GM23338 (cell line): ENCODE data around the gene P3H4. TPM values are rescaled to one million over a fixed set of nuclear protein-coding genes. Genes with fewer than 3 reads are reported as not detected.

Experiments used
- CREB1 ChIP-seq: fragments of 250-450 bp; sonication (Bioruptor Pico); IDR thresholded peaks from 2 replicates; pipeline ENCODE4 v1.5.0; 2020; ENCODE audit warnings: low read depth, mild to moderate bottlenecking, moderate library complexity
- EZH2 ChIP-seq: fragments of 200-600 bp; sonication (generic); IDR thresholded peaks from one replicate; pipeline ENCODE4 v1.8.0; 2017; ENCODE audit warnings: antibody characterized with exemption, mild to moderate bottlenecking, low read depth; ENCODE audit not compliant: unreplicated experiment
- EZH2phosphoT487 ChIP-seq: fragments of 200-600 bp; sonication (generic); IDR thresholded peaks from one replicate; pipeline ENCODE4 v1.8.1; 2018; ENCODE audit warnings: antibody characterized with exemption; ENCODE audit not compliant: unreplicated experiment
- JUNB ChIP-seq: IDR thresholded peaks from one replicate; pipeline ENCODE4 v1.6.1; 2016; ENCODE audit warnings: antibody characterized with exemption; ENCODE audit not compliant: unreplicated experiment
- NANOG ChIP-seq: IDR thresholded peaks from 2 replicates; pipeline ENCODE4 v1.6.1; 2016; ENCODE audit warnings: antibody characterized with exemption, borderline replicate concordance
- POLR2AphosphoS5 ChIP-seq: IDR thresholded peaks from 2 replicates; pipeline ENCODE4 v1.6.1; 2016; ENCODE audit warnings: antibody characterized with exemption, low read depth
- STAT1 ChIP-seq: IDR thresholded peaks from one replicate; pipeline ENCODE4 v1.6.1; 2016; ENCODE audit warnings: antibody characterized with exemption; ENCODE audit not compliant: unreplicated experiment
- ZNF114 ChIP-seq: fragments of 250-450 bp; sonication (Bioruptor Pico); IDR thresholded peaks from 2 replicates; pipeline ENCODE4 v1.5.0; 2020; ENCODE audit warnings: mild to moderate bottlenecking, moderate library complexity
- ZNF331 ChIP-seq: fragments of 250-450 bp; sonication (Bioruptor Pico); IDR thresholded peaks from 2 replicates; pipeline ENCODE4 v1.5.0; 2020; ENCODE audit warnings: low read depth, mild to moderate bottlenecking, moderate library complexity
- polyA plus RNA-seq: library from polyadenylated mRNA; unstranded; fragments of >200 nt; fragmentation: Nextera tagmentation; extraction: Ambion mirVana; gene quantifications from 2 replicates; pipeline ENCODE4 v1.2.1, GENCODE V29; 2016
- total RNA-seq: library from RNA; depleted of rRNA; stranded (reverse); fragments of >200 nt; shearing (Covaris generic); gene quantifications from 2 replicates; pipeline ENCODE4 v1.2.3, GENCODE V29; 2014
- TF ChIP-seq, protein P1 (sequence below): fragments of 250-450 bp; sonication (Bioruptor Pico); IDR thresholded peaks from 2 replicates; pipeline ENCODE4 v1.5.0; 2020; ENCODE audit warnings: mild to moderate bottlenecking, moderate library complexity
- TF ChIP-seq, protein P2 (sequence below), 2 experiments: fragments of 200-600 bp in 1 of 2; sonication (generic) in 1 of 2; conservative IDR thresholded peaks; 2 replicates each; pipeline versions ENCODE4 v1.5.1 to v1.6.1; 2016 to 2017; ENCODE audit warnings: antibody characterized with exemption in 2 of 2, low read depth in 2 of 2, mild to moderate bottlenecking in 2 of 2, moderate library complexity in 1 of 2

Gene P3H4
- total and polyA plus RNA-seq, 2 experiments from 2014 or later: 16.0 to 33.3 TPM

DNA sequence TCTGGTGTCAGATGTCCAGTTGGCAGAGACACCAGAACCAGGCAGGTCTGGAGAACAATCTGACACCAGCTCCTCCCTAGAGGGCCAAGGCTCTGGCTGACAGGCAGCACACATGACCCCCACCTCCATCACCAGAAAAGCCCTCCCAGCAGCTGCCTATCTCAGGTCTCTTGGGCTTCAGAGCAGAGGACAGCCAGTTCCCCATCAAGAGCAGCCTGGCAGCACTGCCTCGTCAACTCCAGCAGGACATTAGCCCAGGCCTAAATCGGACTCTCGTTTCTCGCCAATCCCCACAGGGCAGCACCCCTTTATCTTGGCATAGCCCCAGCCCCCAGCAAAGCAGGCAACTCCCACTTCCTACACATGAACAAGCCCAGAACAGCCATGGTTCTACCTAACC, 29.6 kb downstream of the P3H4 start (continued):
- TF ChIP-seq, protein P1, sequence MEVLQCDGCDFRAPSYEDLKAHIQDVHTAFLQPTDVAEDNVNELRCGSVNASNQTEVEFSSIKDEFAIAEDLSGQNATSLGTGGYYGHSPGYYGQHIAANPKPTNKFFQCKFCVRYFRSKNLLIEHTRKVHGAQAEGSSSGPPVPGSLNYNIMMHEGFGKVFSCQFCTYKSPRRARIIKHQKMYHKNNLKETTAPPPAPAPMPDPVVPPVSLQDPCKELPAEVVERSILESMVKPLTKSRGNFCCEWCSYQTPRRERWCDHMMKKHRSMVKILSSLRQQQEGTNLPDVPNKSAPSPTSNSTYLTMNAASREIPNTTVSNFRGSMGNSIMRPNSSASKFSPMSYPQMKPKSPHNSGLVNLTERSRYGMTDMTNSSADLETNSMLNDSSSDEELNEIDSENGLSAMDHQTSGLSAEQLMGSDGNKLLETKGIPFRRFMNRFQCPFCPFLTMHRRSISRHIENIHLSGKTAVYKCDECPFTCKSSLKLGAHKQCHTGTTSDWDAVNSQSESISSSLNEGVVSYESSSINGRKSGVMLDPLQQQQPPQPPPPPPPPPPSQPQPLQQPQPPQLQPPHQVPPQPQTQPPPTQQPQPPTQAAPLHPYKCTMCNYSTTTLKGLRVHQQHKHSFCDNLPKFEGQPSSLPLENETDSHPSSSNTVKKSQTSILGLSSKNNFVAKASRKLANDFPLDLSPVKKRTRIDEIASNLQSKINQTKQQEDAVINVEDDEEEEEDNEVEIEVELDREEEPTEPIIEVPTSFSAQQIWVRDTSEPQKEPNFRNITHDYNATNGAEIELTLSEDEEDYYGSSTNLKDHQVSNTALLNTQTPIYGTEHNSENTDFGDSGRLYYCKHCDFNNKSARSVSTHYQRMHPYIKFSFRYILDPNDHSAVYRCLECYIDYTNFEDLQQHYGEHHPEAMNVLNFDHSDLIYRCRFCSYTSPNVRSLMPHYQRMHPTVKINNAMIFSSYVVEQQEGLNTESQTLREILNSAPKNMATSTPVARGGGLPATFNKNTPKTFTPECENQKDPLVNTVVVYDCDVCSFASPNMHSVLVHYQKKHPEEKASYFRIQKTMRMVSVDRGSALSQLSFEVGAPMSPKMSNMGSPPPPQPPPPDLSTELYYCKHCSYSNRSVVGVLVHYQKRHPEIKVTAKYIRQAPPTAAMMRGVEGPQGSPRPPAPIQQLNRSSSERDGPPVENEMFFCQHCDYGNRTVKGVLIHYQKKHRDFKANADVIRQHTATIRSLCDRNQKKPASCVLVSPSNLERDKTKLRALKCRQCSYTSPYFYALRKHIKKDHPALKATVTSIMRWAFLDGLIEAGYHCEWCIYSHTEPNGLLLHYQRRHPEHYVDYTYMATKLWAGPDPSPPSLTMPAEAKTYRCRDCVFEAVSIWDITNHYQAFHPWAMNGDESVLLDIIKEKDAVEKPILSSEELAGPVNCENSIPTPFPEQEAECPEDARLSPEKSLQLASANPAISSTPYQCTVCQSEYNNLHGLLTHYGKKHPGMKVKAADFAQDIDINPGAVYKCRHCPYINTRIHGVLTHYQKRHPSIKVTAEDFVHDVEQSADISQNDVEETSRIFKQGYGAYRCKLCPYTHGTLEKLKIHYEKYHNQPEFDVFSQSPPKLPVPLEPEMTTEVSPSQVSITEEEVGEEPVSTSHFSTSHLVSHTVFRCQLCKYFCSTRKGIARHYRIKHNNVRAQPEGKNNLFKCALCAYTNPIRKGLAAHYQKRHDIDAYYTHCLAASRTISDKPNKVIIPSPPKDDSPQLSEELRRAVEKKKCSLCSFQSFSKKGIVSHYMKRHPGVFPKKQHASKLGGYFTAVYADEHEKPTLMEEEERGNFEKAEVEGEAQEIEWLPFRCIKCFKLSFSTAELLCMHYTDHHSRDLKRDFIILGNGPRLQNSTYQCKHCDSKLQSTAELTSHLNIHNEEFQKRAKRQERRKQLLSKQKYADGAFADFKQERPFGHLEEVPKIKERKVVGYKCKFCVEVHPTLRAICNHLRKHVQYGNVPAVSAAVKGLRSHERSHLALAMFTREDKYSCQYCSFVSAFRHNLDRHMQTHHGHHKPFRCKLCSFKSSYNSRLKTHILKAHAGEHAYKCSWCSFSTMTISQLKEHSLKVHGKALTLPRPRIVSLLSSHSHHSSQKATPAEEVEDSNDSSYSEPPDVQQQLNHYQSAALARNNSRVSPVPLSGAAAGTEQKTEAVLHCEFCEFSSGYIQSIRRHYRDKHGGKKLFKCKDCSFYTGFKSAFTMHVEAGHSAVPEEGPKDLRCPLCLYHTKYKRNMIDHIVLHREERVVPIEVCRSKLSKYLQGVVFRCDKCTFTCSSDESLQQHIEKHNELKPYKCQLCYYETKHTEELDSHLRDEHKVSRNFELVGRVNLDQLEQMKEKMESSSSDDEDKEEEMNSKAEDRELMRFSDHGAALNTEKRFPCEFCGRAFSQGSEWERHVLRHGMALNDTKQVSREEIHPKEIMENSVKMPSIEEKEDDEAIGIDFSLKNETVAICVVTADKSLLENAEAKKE (CRISPR knock-in tag): no peak
- TF ChIP-seq CREB1 (CRISPR knock-in tag) (no peak), JUNB (no peak), ZNF331 (CRISPR knock-in tag) (no peak), STAT1 (no peak), EZH2 (no peak), EZH2phosphoT487 (no peak), POLR2AphosphoS5 (no peak), NANOG (no peak), ZNF114 (CRISPR knock-in tag) (no peak)
- TF ChIP-seq, protein P2, sequence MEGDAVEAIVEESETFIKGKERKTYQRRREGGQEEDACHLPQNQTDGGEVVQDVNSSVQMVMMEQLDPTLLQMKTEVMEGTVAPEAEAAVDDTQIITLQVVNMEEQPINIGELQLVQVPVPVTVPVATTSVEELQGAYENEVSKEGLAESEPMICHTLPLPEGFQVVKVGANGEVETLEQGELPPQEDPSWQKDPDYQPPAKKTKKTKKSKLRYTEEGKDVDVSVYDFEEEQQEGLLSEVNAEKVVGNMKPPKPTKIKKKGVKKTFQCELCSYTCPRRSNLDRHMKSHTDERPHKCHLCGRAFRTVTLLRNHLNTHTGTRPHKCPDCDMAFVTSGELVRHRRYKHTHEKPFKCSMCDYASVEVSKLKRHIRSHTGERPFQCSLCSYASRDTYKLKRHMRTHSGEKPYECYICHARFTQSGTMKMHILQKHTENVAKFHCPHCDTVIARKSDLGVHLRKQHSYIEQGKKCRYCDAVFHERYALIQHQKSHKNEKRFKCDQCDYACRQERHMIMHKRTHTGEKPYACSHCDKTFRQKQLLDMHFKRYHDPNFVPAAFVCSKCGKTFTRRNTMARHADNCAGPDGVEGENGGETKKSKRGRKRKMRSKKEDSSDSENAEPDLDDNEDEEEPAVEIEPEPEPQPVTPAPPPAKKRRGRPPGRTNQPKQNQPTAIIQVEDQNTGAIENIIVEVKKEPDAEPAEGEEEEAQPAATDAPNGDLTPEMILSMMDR (conservative IDR thresholded peaks at IDR 0.05; ENCODE audit: low read depth in 2 of 2): no peak
